ENCODE results near the gene RAPGEF1.

RAPGEF1 gene

DNA sequence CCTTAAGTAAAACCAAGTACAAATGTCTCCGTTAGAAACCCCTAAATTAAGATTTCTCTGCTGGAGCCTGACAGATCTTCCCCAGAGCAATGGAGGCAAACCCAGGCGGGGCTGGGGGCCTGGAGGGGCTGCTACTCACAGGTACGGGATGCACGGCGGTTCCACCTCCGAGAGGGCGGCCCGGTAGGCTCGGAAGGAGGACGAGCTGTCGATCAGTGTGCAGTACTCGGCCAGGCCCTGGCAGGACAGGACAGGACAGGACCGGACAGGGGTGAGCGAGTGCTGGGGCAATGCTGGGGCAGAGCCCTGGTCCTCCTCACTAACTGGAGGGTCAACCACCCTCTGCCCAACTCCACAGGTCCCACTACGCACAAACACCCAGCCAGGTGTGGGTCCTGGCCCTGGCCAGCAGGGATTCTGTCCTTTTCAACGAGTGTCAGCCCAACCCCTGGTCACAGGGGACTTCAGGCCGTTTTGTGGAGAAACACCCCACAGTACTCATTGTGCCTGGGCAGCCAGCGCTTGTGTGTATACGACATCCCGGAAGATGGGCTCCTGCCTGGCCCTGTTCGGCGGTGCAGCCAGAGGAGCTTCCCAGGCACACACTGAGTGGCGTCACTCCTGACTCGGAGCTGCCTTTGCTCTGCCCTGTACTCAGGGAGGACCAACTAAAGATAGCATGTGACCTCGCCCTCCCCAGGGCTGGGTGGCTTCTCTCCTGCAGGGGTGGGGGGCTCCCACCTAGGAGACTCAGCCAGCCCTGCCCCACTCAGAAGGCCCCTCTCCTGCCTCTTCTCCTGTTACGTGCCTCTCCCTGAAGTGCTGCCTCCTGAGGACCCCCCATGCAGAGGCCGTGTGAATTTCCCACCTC, 157.2 kb downstream of the RAPGEF1 start:
- DNase-seq, result no peak

DNA sequence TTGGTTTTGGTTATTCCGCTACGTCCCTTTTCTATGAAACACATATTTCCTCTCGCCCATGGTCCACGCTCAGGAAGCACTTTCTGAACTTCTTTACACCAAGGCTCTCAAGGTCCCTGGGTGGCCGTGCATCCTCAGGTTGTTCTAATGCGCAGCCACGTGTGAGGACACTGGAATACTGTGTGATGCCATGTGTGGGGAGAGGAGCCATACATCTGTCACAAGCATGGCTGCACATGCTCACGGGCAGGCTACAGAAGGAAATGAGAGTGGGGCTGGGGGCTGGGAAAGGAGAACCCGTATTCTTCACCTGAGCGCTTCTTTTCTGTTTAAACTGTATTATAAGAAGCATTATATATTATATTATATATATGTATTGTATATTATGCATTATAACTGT, 157.8 kb downstream of the RAPGEF1 start:
- no peak for DNase-seq

DNA sequence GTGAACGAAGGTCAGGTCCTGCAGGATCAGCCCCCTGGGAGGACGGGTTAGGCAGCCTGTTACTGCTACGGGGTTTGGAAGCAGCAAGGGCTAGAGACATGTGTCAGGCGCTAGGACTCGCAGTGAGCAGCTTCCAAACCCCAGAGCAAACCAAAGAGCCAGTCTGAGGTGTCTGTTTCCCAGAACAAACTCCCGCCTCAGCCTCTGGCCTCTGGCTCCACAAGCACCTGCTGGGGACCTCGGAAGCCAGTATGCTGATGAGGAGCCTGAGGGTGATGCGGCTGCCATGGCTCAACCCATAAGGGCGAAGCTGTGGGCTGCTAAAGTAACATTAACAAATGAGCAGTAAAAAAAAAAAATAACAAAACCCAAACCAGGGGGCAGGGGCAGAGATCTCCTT, 159.5 kb downstream of the RAPGEF1 start:
- no peak for DNase-seq

DNA sequence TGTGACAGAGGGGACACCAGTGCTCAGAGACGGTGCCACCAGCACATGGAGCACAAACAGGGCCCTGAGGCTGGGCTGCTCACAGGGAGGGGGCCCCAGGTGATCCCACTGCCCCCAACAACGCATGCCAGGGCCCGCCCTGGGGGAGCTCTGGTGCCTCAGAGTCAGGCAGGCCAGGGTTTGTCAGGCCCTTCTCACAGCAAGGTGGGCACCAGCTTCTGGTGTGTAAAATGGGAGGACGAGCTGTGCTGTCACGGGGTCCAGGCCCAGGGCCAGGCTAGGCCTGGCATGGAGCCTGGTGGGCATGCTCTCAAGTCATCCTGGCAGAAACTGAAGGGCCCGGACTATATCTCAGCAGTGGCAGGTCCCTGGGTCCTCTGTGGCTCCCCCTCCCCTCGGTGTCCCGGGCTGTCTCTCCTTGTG, 160.1 kb downstream of the RAPGEF1 start:
- no peak for DNase-seq

GRCh38 chr9:131578731-131579504, 161.0 kb downstream of the RAPGEF1 start:
- no peak for DNase-seq

- DNase-seq, result no peak
These were observed 161.9 kb downstream of the RAPGEF1 start for GRCh38 chr9:131578021-131578420.

- DNase-seq, result no peak
These were observed 162.6 kb downstream of the RAPGEF1 start for GRCh38 chr9:131577005-131578000.

DNA sequence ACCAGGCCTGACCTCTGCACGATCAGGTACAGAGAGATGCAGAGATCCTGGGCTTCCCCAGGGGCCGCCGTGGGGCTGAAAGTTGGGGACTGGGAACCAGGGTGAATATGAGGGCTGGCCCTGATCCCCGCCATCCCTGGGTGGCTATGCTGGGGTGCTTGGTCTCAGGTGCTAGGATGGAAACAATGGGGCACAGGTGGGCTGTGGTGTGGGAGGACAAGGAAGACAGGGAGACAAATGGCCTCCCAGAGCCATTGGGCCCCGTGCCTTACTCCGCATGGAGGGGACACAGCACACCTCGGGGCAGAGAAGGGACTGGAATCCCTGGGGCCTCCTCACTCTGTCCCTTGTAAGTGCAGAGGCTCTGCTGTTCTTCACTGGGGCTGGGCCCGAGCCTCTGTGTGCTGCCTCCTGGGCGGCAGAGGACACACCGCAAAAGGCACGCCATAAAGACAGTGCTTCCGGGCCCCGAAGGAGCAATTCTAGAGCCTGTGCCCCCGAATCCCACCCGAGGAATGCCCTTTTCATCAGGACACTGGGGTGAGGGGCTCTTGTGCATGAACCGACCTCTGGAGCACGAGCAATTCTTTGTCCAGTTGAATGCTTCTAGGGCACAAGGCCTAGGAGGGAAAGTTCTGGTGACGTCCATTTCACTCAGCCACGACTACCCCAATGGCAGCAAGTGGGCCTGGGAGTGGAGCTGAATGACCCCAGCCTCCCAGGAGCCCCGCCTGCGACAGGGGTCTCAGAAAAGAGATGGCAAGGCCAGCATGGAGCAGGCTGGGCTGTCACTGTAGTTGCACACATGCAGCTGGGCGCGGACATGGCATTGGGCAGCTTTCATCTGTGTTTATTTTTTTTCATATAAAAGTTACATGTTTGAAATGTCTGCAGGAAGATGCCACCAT, 163.7 kb downstream of the RAPGEF1 start:
- no peak for DNase-seq

DNA sequence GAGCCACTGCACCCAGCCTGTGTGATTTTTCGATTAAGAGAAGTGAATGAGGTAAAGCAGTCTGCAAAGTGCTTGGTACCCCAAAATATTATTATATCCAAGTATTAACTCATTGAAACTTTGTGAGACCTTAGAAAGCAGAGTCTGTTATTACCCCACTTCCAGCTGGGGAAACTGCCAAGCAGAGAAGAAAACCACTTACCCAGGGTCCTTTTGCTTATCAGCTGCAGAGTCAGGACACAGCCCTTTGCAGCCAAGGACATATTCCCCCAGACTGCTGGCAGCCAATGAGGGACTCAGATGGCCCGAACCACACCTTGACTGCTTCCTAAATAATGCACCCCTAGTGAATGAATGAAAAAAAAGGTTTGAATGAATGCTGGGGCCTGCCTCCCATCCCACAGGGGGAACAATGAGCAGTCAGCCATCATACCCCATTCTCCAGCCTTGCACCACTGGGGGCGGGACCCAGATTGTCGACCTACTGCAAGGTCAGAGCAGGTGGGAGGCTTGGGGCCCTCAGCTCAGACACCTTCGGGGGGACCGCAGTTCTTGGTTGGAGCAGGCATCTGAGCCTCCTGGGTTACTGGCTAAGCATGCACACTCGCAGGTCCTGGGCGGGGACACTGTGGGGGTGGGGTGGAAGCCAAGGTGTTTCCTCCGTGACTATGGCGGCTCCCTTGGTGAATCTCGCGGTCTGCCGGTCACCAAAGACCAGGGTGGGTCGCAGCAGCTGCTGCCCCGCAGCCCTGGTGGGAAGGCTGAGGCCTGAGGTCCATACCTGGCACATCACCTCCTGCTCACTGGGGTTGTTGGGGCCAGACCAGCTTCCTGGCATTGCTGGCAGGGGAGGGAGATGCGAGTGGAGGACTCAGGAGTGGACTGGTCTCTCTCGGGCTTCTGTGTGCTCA, 164.9 kb downstream of the RAPGEF1 start:
- DNase-seq, result no peak

- no peak for DNase-seq
These were observed 172.0 kb downstream of the RAPGEF1 start for GRCh38 chr9:131567910-131568309.

- DNase-seq, result no peak
These were observed 173.7 kb downstream of the RAPGEF1 start for GRCh38 chr9:131566158-131566557.

DNA sequence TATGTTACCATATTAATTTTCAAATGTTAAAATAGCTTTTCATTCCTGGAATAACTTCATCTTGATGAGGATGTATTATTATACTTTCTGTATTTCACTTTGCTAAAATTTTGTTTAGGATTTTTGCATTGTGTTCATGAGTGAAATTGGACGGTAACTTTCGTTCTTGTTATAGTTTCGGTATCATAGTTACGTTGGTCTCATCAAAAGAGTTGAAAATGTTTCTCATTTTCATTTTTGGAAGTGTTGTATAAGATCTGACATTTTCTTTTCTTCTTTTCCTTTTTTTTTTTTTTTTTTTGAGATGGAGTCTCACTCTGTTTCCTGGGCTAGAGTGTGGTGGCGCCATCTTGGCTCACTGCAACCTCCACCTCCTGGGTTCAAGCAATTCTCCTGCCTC, 174.5 kb downstream of the RAPGEF1 start:
- no peak for DNase-seq

- no peak for DNase-seq
These were observed 177.6 kb downstream of the RAPGEF1 start for GRCh38 chr9:131562032-131562959.

GRCh38 chr9:131559421-131560000, 180.4 kb downstream of the RAPGEF1 start:
- DNase-seq, result no peak

DNA sequence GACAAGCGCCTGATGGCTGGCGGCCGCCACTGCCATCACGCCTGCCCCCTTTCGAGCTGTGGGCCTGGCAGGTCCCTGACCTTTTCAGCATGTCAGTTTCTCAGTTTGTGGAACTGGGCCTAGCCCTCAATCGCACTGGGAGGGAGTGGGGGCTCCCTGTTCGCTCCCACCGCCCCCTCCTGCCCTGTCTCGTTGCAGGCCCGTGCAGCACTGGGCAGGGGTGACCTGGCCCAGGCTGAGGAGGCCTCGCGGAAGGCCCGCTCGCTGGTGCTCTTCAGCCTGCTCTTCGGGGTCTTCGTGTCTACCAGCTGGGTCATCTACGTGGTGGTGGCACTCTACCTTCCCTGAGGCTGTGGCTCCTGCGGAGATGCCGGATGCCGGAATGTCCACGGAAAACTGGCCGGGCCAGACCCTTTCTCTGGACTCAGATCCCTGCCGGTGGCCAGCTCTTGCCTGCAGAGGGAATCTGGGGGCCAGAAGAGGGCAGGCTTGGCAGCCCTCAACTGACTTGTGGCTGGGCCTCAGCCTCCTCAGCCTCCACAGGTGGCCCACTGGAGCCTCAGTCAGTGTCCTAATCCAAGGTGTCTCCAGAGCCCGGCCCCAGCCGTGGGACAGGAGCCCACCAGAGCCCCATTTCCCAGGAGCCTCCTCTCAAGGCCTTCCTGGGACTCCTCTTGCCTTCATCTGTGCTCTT, 181.9 kb downstream of the RAPGEF1 start:
- no peak for DNase-seq

DNA sequence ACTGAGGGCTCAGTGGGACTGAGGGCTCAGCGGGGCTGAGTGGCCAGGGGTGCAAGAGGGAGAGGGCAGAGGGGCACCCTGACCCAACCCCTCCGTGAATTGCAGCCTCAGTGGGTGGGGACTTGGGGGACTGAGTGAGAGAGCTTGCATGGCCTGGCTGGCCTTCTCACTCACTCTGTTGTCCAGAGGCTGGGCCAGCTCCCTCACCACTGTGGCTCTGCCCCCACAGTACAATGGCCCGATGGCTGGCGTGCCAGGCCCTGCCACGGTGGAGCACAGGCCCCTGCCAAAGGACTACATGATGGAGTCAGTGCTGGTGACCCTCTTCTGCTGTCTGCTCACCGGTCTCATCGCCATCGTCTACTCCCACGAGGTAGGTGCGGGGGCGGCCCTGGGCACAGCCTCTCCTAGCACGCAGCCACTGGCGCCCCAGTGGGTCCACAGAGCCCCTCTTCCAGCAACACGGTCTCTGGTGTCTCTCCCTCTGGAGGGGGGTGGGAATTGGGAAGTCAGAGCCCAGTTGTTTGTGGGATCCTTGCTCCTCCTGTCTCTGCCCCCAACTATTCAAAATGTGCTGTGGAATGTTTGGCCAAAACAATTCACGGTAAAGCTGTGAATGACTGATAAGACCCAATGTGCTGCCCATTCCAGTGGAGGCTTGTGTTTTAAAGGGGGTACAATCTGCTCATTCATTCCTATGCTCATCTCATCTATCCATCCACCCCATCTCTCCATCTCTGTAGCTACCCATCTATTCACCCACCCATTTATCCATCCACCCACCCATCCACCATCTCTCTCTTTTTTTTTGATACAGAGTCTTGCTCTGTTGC, 183.8 kb downstream of the RAPGEF1 start:
- DNase-seq, result no peak

DNA sequence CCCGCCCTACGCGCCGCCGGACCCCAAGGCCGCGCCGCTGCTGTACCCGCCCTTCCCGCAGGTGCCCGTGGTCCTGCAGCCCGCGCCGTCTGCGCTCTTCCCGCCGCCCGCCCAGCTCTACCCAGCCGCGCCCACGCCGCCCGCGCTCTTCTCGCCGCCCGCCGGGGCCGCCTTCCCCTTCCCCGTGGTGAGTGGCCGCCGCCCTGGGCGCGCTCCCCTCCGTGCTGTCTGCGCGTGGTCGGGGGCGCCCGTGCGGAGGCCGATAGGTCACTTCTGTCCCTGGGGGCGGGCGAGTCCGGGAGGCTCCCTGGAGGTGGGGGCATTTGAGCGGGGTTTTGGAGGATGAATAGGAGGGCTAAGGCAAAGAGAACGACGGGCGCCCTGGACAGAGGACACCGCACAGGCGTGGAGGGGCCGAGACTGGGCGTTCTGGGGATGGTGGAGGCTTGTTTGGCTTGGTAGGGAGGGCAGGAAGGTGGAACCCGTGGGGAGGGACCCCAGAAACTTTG, 185.0 kb downstream of the RAPGEF1 start:
- no peak for DNase-seq
